ENCODE measurements around the gene CP.

The CP gene

GRCh38 chr3:149186219-149186618 lies 35.4 kb downstream of the CP start:
- DNase-seq (ENCODE audit: low read depth in 2 of 2): no peak

- no peak for DNase-seq (ENCODE audit: low read depth in 2 of 2)
Measured at GRCh38 chr3:149181182-149181581, 40.4 kb downstream of the CP start.

- no peak for DNase-seq (ENCODE audit: low read depth in 2 of 2)
Measured at GRCh38 chr3:149180057-149180573, 41.5 kb downstream of the CP start.

GRCh38 chr3:149179220-149179619 lies 42.4 kb downstream of the CP start:
- DNase-seq (ENCODE audit: low read depth in 2 of 2): no peak

- DNase-seq (ENCODE audit: low read depth in 2 of 2): no peak
Measured at GRCh38 chr3:149177122-149177521, 44.5 kb downstream of the CP start.

- DNase-seq (ENCODE audit: low read depth in 2 of 2): no peak
Measured at GRCh38 chr3:149174901-149175300, 46.7 kb downstream of the CP start.

GRCh38 chr3:149170672-149171071 lies 51.0 kb downstream of the CP start:
- DNase-seq (ENCODE audit: low read depth in 2 of 2): no peak

- DNase-seq (ENCODE audit: low read depth in 2 of 2): no peak
Measured at GRCh38 chr3:149167898-149168297, 53.7 kb downstream of the CP start.

- DNase-seq (ENCODE audit: low read depth in 2 of 2): no peak
Measured at GRCh38 chr3:149163066-149163465, 58.6 kb downstream of the CP start.

- no peak for DNase-seq (ENCODE audit: low read depth in 2 of 2)
Measured at GRCh38 chr3:149162007-149162406, 59.6 kb downstream of the CP start.

- no peak for DNase-seq (ENCODE audit: low read depth in 2 of 2)
Measured at GRCh38 chr3:149160754-149161300, 60.8 kb downstream of the CP start.

- no peak for DNase-seq (ENCODE audit: low read depth in 2 of 2)
Measured at GRCh38 chr3:149153402-149153801, 68.2 kb downstream of the CP start.

GRCh38 chr3:149152420-149152819 lies 69.2 kb downstream of the CP start:
- no peak for DNase-seq (ENCODE audit: low read depth in 2 of 2)

GRCh38 chr3:149151843-149152242 lies 69.8 kb downstream of the CP start:
- no peak for DNase-seq (ENCODE audit: low read depth in 2 of 2)

GRCh38 chr3:149150436-149150835 lies 71.2 kb downstream of the CP start:
- no peak for DNase-seq (ENCODE audit: low read depth in 2 of 2)

- DNase-seq (ENCODE audit: low read depth in 2 of 2): no peak
Measured at GRCh38 chr3:149145974-149146373, 75.7 kb downstream of the CP start.

GRCh38 chr3:149145356-149145755 lies 76.3 kb downstream of the CP start:
- no peak for DNase-seq (ENCODE audit: low read depth in 2 of 2)

GRCh38 chr3:149142682-149143081 lies 78.9 kb downstream of the CP start:
- DNase-seq (ENCODE audit: low read depth in 2 of 2): no peak

GRCh38 chr3:149134575-149134974 lies 87.1 kb downstream of the CP start:
- DNase-seq (ENCODE audit: low read depth in 2 of 2): no peak

- DNase-seq (ENCODE audit: low read depth in 2 of 2): no peak
Measured at GRCh38 chr3:149131589-149131988, 90.0 kb downstream of the CP start.

- peak; percentile 76 to 78 for DNase-seq (ENCODE audit: low read depth in 2 of 2)
Measured at GRCh38 chr3:149129326-149130205, 92.1 kb downstream of the CP start, which contains the start of gene HPS3. HPS3 (plus strand) TSS chr3:149129638; CDS start chr3:149129724, 86 bp downstream.

- DNase-seq (ENCODE audit: low read depth in 2 of 2): no peak
Measured at GRCh38 chr3:149128821-149129220, 92.8 kb downstream of the CP start.

Measured in stimulated activated CD8-positive, alpha-beta memory T cell treated with anti-CD3 and anti-CD28 coated beads, Interleukin-2, amount 100 ng/mL, for 48 hours (primary cell).